RWPE2 (cell line): Measurements from ENCODE around the gene TOP2A.

Experiments
- ATAC-seq: fragments of 200-7000 bp; cut with Tn5 transposase; 3 replicates; pipeline ENCODE4 v1.9.1; 2021; ENCODE audit warnings: low read depth
- DNase-seq: peaks from one replicate; pipeline ENCODE4 v3.0.0-alpha.2; 2020; ENCODE audit warnings: low spot score
- H3K27ac ChIP-seq: fragments of 450-650 bp; 2 replicates; pipeline ENCODE4 v1.5.1; 2017; ENCODE audit warnings: mild to moderate bottlenecking; ENCODE audit not compliant: poor library complexity, severe bottlenecking
- H3K27me3 ChIP-seq: fragments of 250-450 bp; sonication (Bioruptor Pico); 2 replicates; pipeline ENCODE4 v1.5.1; 2021; ENCODE audit warnings: mild to moderate bottlenecking, moderate library complexity; ENCODE audit not compliant: insufficient read depth, poor library complexity, severe bottlenecking
- H3K36me3 ChIP-seq: fragments of 250-450 bp; sonication (Bioruptor Pico); 2 replicates; pipeline ENCODE4 v1.5.1; 2020; ENCODE audit warnings: low read depth, mild to moderate bottlenecking, moderate library complexity
- H3K4me1 ChIP-seq: fragments of 250-450 bp; sonication (Bioruptor Pico); 2 replicates; pipeline ENCODE4 v1.5.1; 2021; ENCODE audit warnings: mild to moderate bottlenecking, moderate library complexity; ENCODE audit not compliant: insufficient read depth, poor library complexity, severe bottlenecking
- H3K4me3 ChIP-seq: fragments of 250-450 bp; sonication (Bioruptor Pico); 2 replicates; pipeline ENCODE4 v1.5.1; 2021; ENCODE audit warnings: mild to moderate bottlenecking, moderate library complexity; ENCODE audit not compliant: severe bottlenecking
- H3K9me3 ChIP-seq: fragments of 250-450 bp; sonication (Bioruptor Pico); 2 replicates; pipeline ENCODE4 v1.5.1; 2021; ENCODE audit warnings: mild to moderate bottlenecking, moderate library complexity; ENCODE audit not compliant: severe bottlenecking
- CTCF ChIP-seq: fragments of 450-650 bp; IDR thresholded peaks from one replicate; pipeline ENCODE4 v1.5.1; 2017; ENCODE audit warnings: mild to moderate bottlenecking, moderate library complexity; ENCODE audit not compliant: poor library complexity, severe bottlenecking

TOP2A gene

GRCh38 chr17:40338941-40339649 is 78.6 kb downstream of the TOP2A start:
- no peaks in the 10 kb centered on the region for H3K27me3 ChIP-seq
- no peak for DNase-seq
- no peaks in the 10 kb centered on the region for H3K9me3 ChIP-seq
- no peak for TF ChIP-seq CTCF
- H3K4me1 ChIP-seq, result peaks cover 26% of the 10 kb centered on the region
- no peak for ATAC-seq
- H3K27ac ChIP-seq, result peak overlapping the region; percentile 3
- no peak overlapping the region for H3K4me3 ChIP-seq
- peaks cover 7% of the 10 kb centered on the region for H3K36me3 ChIP-seq
